Neural cell (in vitro differentiated cells): ENCODE data around the gene SKOR2. TPM values are rescaled to one million over a fixed set of nuclear protein-coding genes. Genes with fewer than 3 reads are reported as not detected.

Experiments used
- H2AFZ ChIP-seq: fragments of 200-600, 300-800 bp; sonication (generic), shearing (Covaris generic); 2 replicates; pipeline ENCODE4 v1.6.0; 2014; ENCODE audit warnings: low read depth, mild to moderate bottlenecking, antibody characterized with exemption, low read length, moderate library complexity
- H3F3A ChIP-seq: fragments of 200-600 bp; shearing (Covaris generic); 2 replicates; pipeline ENCODE4 v1.6.1; 2016; ENCODE audit warnings: mild to moderate bottlenecking, moderate library complexity, mixed read lengths, antibody characterized with exemption, low read length; ENCODE audit not compliant: insufficient read depth, poor library complexity, severe bottlenecking
- H3K27ac ChIP-seq: fragments of 200-600, 300-800 bp; sonication (generic), shearing (Covaris generic); 2 replicates; pipeline ENCODE4 v1.5.1; 2014; ENCODE audit warnings: mild to moderate bottlenecking, low read length, moderate library complexity
- H3K27me3 ChIP-seq: fragments of 300-800, 200-600 bp; sonication (generic), shearing (Covaris generic); 2 replicates; pipeline ENCODE4 v1.6.0; 2014; ENCODE audit warnings: mild to moderate bottlenecking, low read depth, low read length, moderate library complexity; ENCODE audit not compliant: insufficient read depth
- H3K36me3 ChIP-seq: fragments of 300-800, 200-600 bp; sonication (generic), shearing (Covaris generic); 2 replicates; pipeline ENCODE4 v1.5.1; 2014; ENCODE audit warnings: mild to moderate bottlenecking, antibody characterized with exemption, low read length, moderate library complexity; ENCODE audit not compliant: insufficient read depth
- H3K4me2 ChIP-seq: fragments of 300-800, 200-600 bp; sonication (generic), shearing (Covaris generic); 2 replicates; pipeline ENCODE4 v1.6.0; 2014; ENCODE audit warnings: mild to moderate bottlenecking, low read length
- H3K4me3 ChIP-seq: fragments of 300-800, 200-600 bp; sonication (generic), shearing (Covaris generic); 2 replicates; pipeline ENCODE4 v1.5.1; 2014; ENCODE audit warnings: mild to moderate bottlenecking, low read length, moderate library complexity
- H3K79me2 ChIP-seq: fragments of 200-600 bp; shearing (Covaris generic); replicated peaks from 2 replicates; pipeline ENCODE4 v1.6.0; 2014; ENCODE audit warnings: mild to moderate bottlenecking, low read length, moderate library complexity; ENCODE audit not compliant: insufficient read depth
- H3K9ac ChIP-seq: fragments of 300-800, 200-600 bp; sonication (generic), shearing (Covaris generic); 2 replicates; pipeline ENCODE4 v1.6.1; 2016; ENCODE audit warnings: mild to moderate bottlenecking, low read length, mixed read lengths
- H3K9me2 ChIP-seq: fragments of 200-600 bp; shearing (Covaris generic); 2 replicates; pipeline ENCODE4 v1.6.1; 2016; ENCODE audit warnings: mild to moderate bottlenecking, low read length, mixed read lengths; ENCODE audit not compliant: insufficient read depth
- H3K9me3 ChIP-seq: fragments of 200-600, 300-800 bp; sonication (generic), shearing (Covaris generic); 2 replicates; pipeline ENCODE4 v1.6.1; 2016; ENCODE audit warnings: mild to moderate bottlenecking, mixed run types, low read length, moderate library complexity, mixed read lengths
- H4K20me1 ChIP-seq: fragments of 200-600 bp; shearing (Covaris generic); 2 replicates; pipeline ENCODE4 v1.6.1; 2016; ENCODE audit warnings: mild to moderate bottlenecking, mixed run types; ENCODE audit not compliant: insufficient read depth
- EP300 ChIP-seq: fragments of 450-650 bp; conservative IDR thresholded peaks from 2 replicates; pipeline ENCODE4 v1.6.1; 2014; ENCODE audit warnings: antibody characterized with exemption, mild to moderate bottlenecking, moderate library complexity; ENCODE audit not compliant: poor library complexity, severe bottlenecking
- EZH2 ChIP-seq: fragments of 200-600, 300-800 bp; shearing (Covaris generic), sonication (generic); IDR thresholded peaks from 2 replicates; pipeline ENCODE4 v1.6.1; 2014; ENCODE audit warnings: antibody characterized with exemption, low read length, borderline replicate concordance, mild to moderate bottlenecking; ENCODE audit not compliant: insufficient read depth, poor library complexity, severe bottlenecking
- MXI1 ChIP-seq: fragments of 450-650 bp; conservative IDR thresholded peaks from 2 replicates; pipeline ENCODE4 v1.6.1; 2014; ENCODE audit warnings: antibody characterized with exemption, mild to moderate bottlenecking; ENCODE audit not compliant: poor library complexity, severe bottlenecking
- POLR2AphosphoS5 ChIP-seq: IDR thresholded peaks from 2 replicates; pipeline ENCODE4 v1.6.1; 2012
- RAD21 ChIP-seq: fragments of 450-650 bp; conservative IDR thresholded peaks from 2 replicates; pipeline ENCODE4 v1.6.1; 2014; ENCODE audit warnings: antibody characterized with exemption, mild to moderate bottlenecking, moderate library complexity
- SMC3 ChIP-seq: fragments of 450-650 bp; conservative IDR thresholded peaks from 2 replicates; pipeline ENCODE4 v1.6.1; 2014; ENCODE audit warnings: antibody characterized with exemption, mild to moderate bottlenecking, moderate library complexity; ENCODE audit not compliant: poor library complexity
- TAF1 ChIP-seq: IDR thresholded peaks from 2 replicates; pipeline ENCODE4 v1.6.1; 2012; ENCODE audit warnings: low read depth
- polyA plus RNA-seq: library from polyadenylated mRNA; depleted of rRNA; stranded (reverse); fragments of >200 nt; gene quantifications from 2 replicates; pipeline ENCODE4 v1.2.3, GENCODE V29; 2014
- TF ChIP-seq, protein P1 (sequence below): IDR thresholded peaks from 2 replicates; pipeline ENCODE4 v1.6.1; 2012; ENCODE audit warnings: borderline replicate concordance
- TF ChIP-seq, protein P2 (sequence below): fragments of 450-650 bp; IDR thresholded peaks from 2 replicates; pipeline ENCODE4 v1.5.1; 2014; ENCODE audit warnings: antibody characterized with exemption, mild to moderate bottlenecking, moderate library complexity; ENCODE audit not compliant: poor library complexity, severe bottlenecking

Gene SKOR2
- polyA plus RNA-seq, 1 donor from 2014 or later = not detected

DNA sequence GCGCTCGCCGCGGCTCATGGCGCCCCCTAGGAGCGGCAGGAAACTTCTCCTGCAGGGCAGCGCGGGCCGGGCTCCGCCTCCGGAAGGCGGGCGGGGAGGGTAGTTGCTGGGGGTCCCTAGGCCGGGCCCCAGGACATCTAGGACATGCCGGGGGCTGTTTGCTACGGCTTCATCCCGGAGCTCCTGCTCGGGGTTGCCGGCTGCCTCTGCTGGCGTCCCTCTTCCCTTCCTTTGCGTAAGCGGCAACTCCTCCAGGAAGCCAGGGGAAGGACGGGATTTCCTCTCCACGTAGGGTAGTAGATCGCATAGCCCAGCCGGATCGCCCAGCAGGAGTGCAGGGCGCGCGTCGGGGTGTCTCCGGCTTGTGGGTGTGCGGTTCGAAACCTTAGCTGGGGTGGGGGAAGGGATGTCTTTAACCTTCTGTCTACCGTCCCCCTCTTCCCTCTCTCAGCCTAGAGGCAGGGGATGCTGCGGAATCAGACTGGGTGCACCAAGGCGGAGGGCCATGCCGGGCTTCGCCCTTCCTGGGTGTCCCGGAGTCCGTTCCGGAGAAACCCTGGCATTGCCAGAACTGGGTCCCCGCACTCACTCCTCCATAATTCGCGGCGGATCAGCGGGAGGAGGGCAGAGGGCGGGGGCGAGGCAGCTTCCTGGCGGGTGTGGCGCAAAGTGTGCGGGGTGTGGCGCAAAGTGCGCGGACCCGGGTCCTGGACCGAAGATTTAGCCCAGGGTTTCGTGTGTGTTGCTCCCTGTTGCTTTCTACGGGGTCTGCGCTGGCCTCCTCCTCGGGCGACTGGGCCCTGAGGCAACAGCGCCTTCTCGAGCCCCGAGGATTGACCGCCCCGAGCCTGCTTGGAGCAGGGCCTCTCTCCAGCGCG, 12.2 kb upstream of the SKOR2 start:
- Histone ChIP-seq H3K4me2 (no peak overlapping the region), H3K36me3 (no peaks in the 10 kb centered on the region), H3K9me2 (no peaks in the 10 kb centered on the region), H4K20me1 (no peaks in the 10 kb centered on the region), H3F3A (no peaks in the 10 kb centered on the region), H3K79me2 (no peaks in the 10 kb centered on the region), H2AFZ (no peak overlapping the region), H3K27ac (no peak overlapping the region), H3K27me3 (peaks cover 97% of the 10 kb centered on the region), H3K9me3 (no peaks in the 10 kb centered on the region), H3K4me3 (peak overlapping the region; percentile 53), H3K9ac (no peak overlapping the region)
- TF ChIP-seq, protein P1, sequence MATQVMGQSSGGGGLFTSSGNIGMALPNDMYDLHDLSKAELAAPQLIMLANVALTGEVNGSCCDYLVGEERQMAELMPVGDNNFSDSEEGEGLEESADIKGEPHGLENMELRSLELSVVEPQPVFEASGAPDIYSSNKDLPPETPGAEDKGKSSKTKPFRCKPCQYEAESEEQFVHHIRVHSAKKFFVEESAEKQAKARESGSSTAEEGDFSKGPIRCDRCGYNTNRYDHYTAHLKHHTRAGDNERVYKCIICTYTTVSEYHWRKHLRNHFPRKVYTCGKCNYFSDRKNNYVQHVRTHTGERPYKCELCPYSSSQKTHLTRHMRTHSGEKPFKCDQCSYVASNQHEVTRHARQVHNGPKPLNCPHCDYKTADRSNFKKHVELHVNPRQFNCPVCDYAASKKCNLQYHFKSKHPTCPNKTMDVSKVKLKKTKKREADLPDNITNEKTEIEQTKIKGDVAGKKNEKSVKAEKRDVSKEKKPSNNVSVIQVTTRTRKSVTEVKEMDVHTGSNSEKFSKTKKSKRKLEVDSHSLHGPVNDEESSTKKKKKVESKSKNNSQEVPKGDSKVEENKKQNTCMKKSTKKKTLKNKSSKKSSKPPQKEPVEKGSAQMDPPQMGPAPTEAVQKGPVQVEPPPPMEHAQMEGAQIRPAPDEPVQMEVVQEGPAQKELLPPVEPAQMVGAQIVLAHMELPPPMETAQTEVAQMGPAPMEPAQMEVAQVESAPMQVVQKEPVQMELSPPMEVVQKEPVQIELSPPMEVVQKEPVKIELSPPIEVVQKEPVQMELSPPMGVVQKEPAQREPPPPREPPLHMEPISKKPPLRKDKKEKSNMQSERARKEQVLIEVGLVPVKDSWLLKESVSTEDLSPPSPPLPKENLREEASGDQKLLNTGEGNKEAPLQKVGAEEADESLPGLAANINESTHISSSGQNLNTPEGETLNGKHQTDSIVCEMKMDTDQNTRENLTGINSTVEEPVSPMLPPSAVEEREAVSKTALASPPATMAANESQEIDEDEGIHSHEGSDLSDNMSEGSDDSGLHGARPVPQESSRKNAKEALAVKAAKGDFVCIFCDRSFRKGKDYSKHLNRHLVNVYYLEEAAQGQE = no peak
- TF ChIP-seq TAF1 = no peak
- TF ChIP-seq POLR2AphosphoS5 = no peak
- no peak for TF ChIP-seq MXI1
- TF ChIP-seq RAD21 = no peak
- TF ChIP-seq EP300 = no peak
- no peak for TF ChIP-seq SMC3
- TF ChIP-seq, protein P2, sequence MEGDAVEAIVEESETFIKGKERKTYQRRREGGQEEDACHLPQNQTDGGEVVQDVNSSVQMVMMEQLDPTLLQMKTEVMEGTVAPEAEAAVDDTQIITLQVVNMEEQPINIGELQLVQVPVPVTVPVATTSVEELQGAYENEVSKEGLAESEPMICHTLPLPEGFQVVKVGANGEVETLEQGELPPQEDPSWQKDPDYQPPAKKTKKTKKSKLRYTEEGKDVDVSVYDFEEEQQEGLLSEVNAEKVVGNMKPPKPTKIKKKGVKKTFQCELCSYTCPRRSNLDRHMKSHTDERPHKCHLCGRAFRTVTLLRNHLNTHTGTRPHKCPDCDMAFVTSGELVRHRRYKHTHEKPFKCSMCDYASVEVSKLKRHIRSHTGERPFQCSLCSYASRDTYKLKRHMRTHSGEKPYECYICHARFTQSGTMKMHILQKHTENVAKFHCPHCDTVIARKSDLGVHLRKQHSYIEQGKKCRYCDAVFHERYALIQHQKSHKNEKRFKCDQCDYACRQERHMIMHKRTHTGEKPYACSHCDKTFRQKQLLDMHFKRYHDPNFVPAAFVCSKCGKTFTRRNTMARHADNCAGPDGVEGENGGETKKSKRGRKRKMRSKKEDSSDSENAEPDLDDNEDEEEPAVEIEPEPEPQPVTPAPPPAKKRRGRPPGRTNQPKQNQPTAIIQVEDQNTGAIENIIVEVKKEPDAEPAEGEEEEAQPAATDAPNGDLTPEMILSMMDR = peak; percentile 56
- peak; percentile 18 for TF ChIP-seq EZH2

DNA sequence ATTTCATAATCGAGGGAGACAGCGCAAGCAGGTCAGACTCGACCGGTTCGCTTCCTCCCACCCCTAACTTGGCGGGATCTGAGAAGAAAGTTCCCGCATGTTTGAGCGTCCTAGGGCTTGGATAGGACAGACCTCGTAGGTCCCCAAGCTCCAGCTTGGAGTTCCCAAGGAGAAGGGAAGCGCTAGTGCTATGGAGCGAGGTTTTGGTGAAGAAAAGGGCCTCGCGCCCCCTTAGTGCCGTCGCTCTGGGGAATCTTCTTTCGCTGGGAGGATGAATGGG, 11.6 kb upstream of the SKOR2 start:
- H3K36me3 ChIP-seq = no peaks in the 10 kb centered on the region
- H3K9me3 ChIP-seq = no peaks in the 10 kb centered on the region
- H3F3A ChIP-seq = no peaks in the 10 kb centered on the region
- no peak for TF ChIP-seq TAF1
- no peak for TF ChIP-seq EZH2
- TF ChIP-seq RAD21 = no peak
- TF ChIP-seq, protein P1 = no peak
- no peak for TF ChIP-seq POLR2AphosphoS5
- no peak for TF ChIP-seq MXI1
- TF ChIP-seq EP300 = no peak
- TF ChIP-seq, protein P2 = no peak
- H3K9me2 ChIP-seq = no peaks in the 10 kb centered on the region
- H3K4me3 ChIP-seq = peak overlapping the region; percentile 53
- H3K27ac ChIP-seq = no peak overlapping the region
- H3K27me3 ChIP-seq = peaks cover 100% of the 10 kb centered on the region
- no peaks in the 10 kb centered on the region for H3K79me2 ChIP-seq
- H3K9ac ChIP-seq = no peak overlapping the region
- H3K4me2 ChIP-seq = no peak overlapping the region
- no peaks in the 10 kb centered on the region for H4K20me1 ChIP-seq
- no peak overlapping the region for H2AFZ ChIP-seq
